K562 (cell line): ENCODE results near the gene TXN2. TPM values are rescaled to one million over a fixed set of nuclear protein-coding genes. Genes with fewer than 3 reads are reported as not detected.

Source experiments
- BHLHE40 ChIP-seq: IDR thresholded peaks from 2 replicates; pipeline ENCODE4 v1.6.1; 2011; ENCODE audit warnings: low read length, improper control_type of control experiment
- MAZ ChIP-seq, 2 experiments: fragments of 450-650 bp in 1 of 2; sonication (generic) in 1 of 2; formaldehyde crosslinking; IDR thresholded peaks in 1 of 2; conservative IDR thresholded peaks in 1 of 2; 2 replicates each; pipeline versions ENCODE4 v1.4.0 to v1.5.0; 2020; ENCODE audit warnings: mild to moderate bottlenecking in 1 of 2, missing genetic modification reagents in 1 of 2
- MTA3 ChIP-seq: fragments of 450-650 bp; formaldehyde crosslinking; IDR thresholded peaks from 2 replicates; pipeline ENCODE4 v1.6.1; 2017; ENCODE audit warnings: mild to moderate bottlenecking, borderline replicate concordance
- NR2C1 ChIP-seq, 2 experiments: fragments of 450-650 bp; IDR thresholded peaks; 2 replicates each; pipeline ENCODE4 v1.6.1; 2017; ENCODE audit warnings: mild to moderate bottlenecking in 2 of 2, antibody characterized with exemption in 1 of 2, inconsistent platforms in 1 of 2, missing compliant biosample characterization in 1 of 2, missing genetic modification characterization in 1 of 2
- RBM39 ChIP-seq: fragments of 200-400 bp; formaldehyde crosslinking; optimal IDR thresholded peaks from 2 replicates; pipeline ENCODE3; 2018; ENCODE audit warnings: low read depth, low read length
- ZBTB1 ChIP-seq: sonication (generic); formaldehyde crosslinking; IDR thresholded peaks from 2 replicates; pipeline ENCODE4 v1.8.1; 2023; ENCODE audit warnings: missing genetic modification reagents, low read depth, mild to moderate bottlenecking, borderline replicate concordance
- polyA plus RNA-seq, 8 experiments: library from polyadenylated mRNA; depleted of rRNA in 4 of 8; stranded (reverse) in 5 of 8; unstranded in 3 of 8; fragments of >200 nt; fragmentation: Nextera tagmentation in 2 of 8; fragmentation: Illumina TruSeq in 1 of 8; extraction: Ambion mirVana in 2 of 8; extraction: Trizol in 1 of 8; gene quantifications; 2 replicates each; pipeline versions ENCODE4 v1.2.1 to v1.2.3, GENCODE V29; 2011 to 2014; ENCODE audit warnings: inconsistent platforms in 1 of 8, missing spikeins in 1 of 8
- total RNA-seq, 7 experiments: library from RNA; depleted of rRNA in 6 of 7; stranded (reverse); fragments of >200 nt in 6 of 7; fragmentation: Illumina TruSeq in 2 of 7; extraction: Trizol in 2 of 7; gene quantifications; 2 replicates each; pipeline versions ENCODE4 v1.2.1 to v1.2.3, GENCODE V29; 2011 to 2021; ENCODE audit warnings: low replicate concordance in 1 of 7
- TF ChIP-seq, protein P1 (sequence below), 2 experiments: fragments of 450-650 bp in 1 of 2; sonication (generic) in 1 of 2; formaldehyde crosslinking in 1 of 2; IDR thresholded peaks; 2 replicates each; pipeline versions ENCODE4 v1.7.1 to v1.9.0; 2016 to 2022; ENCODE audit warnings: inconsistent platforms in 1 of 2, mild to moderate bottlenecking in 1 of 2, missing genetic modification reagents in 1 of 2
- TF ChIP-seq, protein P2 (sequence below): fragments of 450-650 bp; IDR thresholded peaks from 2 replicates; pipeline ENCODE4 v1.6.1; 2016; ENCODE audit warnings: low read depth, mild to moderate bottlenecking, moderate library complexity
- TF ChIP-seq, protein P3 (sequence below): fragments of 250-450 bp; sonication (Bioruptor Pico); IDR thresholded peaks from 2 replicates; pipeline ENCODE4 v1.8.0; 2022; ENCODE audit warnings: inconsistent platforms
- TF ChIP-seq, protein P4 (sequence below): fragments of 450-650 bp; IDR thresholded peaks from 2 replicates; pipeline ENCODE4 v1.6.1; 2016
- TF ChIP-seq, protein P5 (sequence below): fragments of 250-450 bp; sonication (Bioruptor Pico); IDR thresholded peaks from 2 replicates; pipeline ENCODE4 v1.5.0; 2021

The TXN2 gene
- total and polyA plus RNA-seq, 9 of the 15 experiments (the other 6 are each of a cell fraction or from before 2014, with no cell fraction given) = 48.5 to 399 (median 118) TPM

DNA sequence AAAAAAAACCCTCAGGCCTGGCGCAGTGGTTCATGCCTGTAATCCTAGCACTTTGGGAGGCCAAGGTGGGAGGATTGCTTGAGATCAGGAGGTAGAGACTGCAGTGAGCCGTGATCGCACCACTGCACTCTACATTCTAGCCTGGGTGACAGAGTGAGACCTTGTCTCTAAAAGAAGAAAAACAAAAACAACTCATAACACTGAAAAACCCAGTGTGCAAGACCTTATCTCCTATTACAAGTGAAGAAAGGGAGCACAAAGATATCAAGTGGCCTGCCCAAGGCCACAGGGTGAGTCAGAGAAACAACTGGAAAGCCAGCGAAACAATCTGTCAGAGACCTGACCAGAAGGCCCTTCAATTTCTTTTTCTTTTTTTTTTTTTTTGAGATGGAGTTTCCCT lies 2.5 kb downstream of the TXN2 start (continued):
- TF ChIP-seq, protein P1, sequence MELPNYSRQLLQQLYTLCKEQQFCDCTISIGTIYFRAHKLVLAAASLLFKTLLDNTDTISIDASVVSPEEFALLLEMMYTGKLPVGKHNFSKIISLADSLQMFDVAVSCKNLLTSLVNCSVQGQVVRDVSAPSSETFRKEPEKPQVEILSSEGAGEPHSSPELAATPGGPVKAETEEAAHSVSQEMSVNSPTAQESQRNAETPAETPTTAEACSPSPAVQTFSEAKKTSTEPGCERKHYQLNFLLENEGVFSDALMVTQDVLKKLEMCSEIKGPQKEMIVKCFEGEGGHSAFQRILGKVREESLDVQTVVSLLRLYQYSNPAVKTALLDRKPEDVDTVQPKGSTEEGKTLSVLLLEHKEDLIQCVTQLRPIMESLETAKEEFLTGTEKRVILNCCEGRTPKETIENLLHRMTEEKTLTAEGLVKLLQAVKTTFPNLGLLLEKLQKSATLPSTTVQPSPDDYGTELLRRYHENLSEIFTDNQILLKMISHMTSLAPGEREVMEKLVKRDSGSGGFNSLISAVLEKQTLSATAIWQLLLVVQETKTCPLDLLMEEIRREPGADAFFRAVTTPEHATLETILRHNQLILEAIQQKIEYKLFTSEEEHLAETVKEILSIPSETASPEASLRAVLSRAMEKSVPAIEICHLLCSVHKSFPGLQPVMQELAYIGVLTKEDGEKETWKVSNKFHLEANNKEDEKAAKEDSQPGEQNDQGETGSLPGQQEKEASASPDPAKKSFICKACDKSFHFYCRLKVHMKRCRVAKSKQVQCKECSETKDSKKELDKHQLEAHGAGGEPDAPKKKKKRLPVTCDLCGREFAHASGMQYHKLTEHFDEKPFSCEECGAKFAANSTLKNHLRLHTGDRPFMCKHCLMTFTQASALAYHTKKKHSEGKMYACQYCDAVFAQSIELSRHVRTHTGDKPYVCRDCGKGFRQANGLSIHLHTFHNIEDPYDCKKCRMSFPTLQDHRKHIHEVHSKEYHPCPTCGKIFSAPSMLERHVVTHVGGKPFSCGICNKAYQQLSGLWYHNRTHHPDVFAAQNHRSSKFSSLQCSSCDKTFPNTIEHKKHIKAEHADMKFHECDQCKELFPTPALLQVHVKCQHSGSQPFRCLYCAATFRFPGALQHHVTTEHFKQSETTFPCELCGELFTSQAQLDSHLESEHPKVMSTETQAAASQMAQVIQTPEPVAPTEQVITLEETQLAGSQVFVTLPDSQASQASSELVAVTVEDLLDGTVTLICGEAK (IDR thresholded peaks at IDR 0.05) = 0 out of 2 replicates have a peak, but pooled peaks have one; percentile 25
- TF ChIP-seq, protein P1 (CRISPR knock-in tag; IDR thresholded peaks at IDR 0.05) = no peak
- no peak for TF ChIP-seq RBM39
- TF ChIP-seq, protein P2, sequence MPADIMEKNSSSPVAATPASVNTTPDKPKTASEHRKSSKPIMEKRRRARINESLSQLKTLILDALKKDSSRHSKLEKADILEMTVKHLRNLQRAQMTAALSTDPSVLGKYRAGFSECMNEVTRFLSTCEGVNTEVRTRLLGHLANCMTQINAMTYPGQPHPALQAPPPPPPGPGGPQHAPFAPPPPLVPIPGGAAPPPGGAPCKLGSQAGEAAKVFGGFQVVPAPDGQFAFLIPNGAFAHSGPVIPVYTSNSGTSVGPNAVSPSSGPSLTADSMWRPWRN = 0 out of 2 replicates have a peak, but pooled peaks have one; percentile 18
- no peak for TF ChIP-seq MTA3
- TF ChIP-seq ZBTB1 (CRISPR knock-in tag) = no peak
- TF ChIP-seq NR2C1 (IDR thresholded peaks at IDR 0.05) = no peak
- 0 out of 2 replicates have a peak, but pooled peaks have one; percentile 20 for TF ChIP-seq NR2C1 (tag; IDR thresholded peaks at IDR 0.05)
- TF ChIP-seq, protein P3, sequence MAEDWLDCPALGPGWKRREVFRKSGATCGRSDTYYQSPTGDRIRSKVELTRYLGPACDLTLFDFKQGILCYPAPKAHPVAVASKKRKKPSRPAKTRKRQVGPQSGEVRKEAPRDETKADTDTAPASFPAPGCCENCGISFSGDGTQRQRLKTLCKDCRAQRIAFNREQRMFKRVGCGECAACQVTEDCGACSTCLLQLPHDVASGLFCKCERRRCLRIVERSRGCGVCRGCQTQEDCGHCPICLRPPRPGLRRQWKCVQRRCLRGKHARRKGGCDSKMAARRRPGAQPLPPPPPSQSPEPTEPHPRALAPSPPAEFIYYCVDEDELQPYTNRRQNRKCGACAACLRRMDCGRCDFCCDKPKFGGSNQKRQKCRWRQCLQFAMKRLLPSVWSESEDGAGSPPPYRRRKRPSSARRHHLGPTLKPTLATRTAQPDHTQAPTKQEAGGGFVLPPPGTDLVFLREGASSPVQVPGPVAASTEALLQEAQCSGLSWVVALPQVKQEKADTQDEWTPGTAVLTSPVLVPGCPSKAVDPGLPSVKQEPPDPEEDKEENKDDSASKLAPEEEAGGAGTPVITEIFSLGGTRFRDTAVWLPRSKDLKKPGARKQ (CRISPR knock-in tag) = no peak
- TF ChIP-seq, protein P4, sequence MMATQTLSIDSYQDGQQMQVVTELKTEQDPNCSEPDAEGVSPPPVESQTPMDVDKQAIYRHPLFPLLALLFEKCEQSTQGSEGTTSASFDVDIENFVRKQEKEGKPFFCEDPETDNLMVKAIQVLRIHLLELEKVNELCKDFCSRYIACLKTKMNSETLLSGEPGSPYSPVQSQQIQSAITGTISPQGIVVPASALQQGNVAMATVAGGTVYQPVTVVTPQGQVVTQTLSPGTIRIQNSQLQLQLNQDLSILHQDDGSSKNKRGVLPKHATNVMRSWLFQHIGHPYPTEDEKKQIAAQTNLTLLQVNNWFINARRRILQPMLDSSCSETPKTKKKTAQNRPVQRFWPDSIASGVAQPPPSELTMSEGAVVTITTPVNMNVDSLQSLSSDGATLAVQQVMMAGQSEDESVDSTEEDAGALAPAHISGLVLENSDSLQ = peak; percentile 55; the same call in 1 of the 2 replicates
- TF ChIP-seq, protein P5, sequence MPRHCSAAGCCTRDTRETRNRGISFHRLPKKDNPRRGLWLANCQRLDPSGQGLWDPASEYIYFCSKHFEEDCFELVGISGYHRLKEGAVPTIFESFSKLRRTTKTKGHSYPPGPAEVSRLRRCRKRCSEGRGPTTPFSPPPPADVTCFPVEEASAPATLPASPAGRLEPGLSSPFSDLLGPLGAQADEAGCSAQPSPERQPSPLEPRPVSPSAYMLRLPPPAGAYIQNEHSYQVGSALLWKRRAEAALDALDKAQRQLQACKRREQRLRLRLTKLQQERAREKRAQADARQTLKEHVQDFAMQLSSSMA = no peak
- TF ChIP-seq BHLHE40 = peak; percentile 49; the same call in 1 of the 2 replicates
- TF ChIP-seq MAZ (CRISPR knock-in tag; conservative IDR thresholded peaks at IDR 0.05 in 1 of 2, IDR thresholded peaks at IDR 0.05 in 1 of 2) = no peak
